Uterus (tissue), 2 donors: ENCODE data around the gene PRELID1.

Experiments used
- CTCF ChIP-seq, 4 experiments: fragments of 200-600 bp in 2 of 4; fragments of 450-650 bp in 2 of 4; sonication (generic) in 2 of 4; IDR thresholded peaks; one replicate each; pipeline ENCODE4 v1.5.1; 2016 to 2019; ENCODE audit warnings: antibody characterized with exemption in 4 of 4, mild to moderate bottlenecking in 2 of 4, moderate library complexity in 1 of 4
- POLR2A ChIP-seq, 2 donors: fragments of 450-650 bp; IDR thresholded peaks; one replicate each; pipeline ENCODE4 v1.6.1; 2016; ENCODE audit warnings: antibody characterized with exemption in 2 of 2, mild to moderate bottlenecking in 1 of 2, moderate library complexity in 1 of 2

GRCh38 chr5:177315411-177315810 is 11.8 kb downstream of the PRELID1 start:
- TF ChIP-seq POLR2A (IDR thresholded peaks at IDR 0.05) = no peak
- TF ChIP-seq CTCF (IDR thresholded peaks at IDR 0.05) = no peak
